HG02943 (cell line): ENCODE data around the gene CSTB.

Source experiments
- ATAC-seq: cut with Tn5 transposase; IDR thresholded peaks from one replicate; pipeline ENCODE4 v1.9.1; 2021; ENCODE audit warnings: mild to moderate bottlenecking, low read depth, moderate library complexity; ENCODE audit not compliant: unreplicated experiment

Gene CSTB

DNA sequence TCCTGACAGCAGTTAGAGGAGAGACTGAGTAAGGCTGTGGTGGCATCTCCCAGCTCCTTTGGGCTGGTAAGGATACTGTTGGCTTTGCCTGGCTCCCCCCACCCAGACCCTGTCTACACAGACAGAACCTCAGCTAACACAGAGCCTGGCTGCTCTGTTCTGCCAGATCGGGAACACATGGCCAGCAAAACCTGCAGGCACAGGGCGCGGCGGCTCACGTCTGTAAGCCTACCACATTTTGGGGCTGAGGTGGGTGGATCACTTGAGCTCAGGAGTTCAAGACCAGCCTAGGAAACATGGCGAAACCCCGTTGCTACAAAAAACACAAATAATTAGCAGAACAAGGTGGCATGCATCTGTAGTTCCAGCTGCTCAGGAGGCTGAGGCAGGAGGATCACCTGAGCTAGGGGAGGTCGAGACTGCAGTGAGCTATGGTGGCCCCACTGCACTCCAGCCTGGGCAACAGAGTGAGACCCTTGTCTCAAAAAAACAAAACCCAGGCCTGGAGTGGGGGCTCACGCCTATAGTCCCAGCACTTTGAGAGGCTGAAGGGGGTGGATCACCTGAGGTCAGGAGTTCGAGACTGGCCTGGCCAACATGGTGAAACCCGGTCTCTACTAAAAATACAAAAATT is 6.7 kb downstream of the CSTB start:
- no peak for ATAC-seq

DNA sequence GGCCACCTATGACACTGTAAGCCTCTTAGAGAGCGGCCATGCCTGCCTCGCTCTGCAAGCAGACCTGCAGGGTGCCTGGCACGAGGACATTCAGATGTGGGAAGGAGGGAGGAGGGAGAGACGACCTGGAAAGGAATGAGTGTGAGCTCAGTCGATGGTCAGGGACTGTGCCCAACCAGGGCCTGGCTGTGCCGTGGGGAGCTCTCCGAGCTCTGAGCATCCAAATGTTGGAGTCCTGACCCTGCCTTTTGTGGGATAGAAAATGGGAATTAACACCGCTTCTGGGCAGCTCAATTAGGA is 7.3 kb downstream of the CSTB start:
- no peak for ATAC-seq

DNA sequence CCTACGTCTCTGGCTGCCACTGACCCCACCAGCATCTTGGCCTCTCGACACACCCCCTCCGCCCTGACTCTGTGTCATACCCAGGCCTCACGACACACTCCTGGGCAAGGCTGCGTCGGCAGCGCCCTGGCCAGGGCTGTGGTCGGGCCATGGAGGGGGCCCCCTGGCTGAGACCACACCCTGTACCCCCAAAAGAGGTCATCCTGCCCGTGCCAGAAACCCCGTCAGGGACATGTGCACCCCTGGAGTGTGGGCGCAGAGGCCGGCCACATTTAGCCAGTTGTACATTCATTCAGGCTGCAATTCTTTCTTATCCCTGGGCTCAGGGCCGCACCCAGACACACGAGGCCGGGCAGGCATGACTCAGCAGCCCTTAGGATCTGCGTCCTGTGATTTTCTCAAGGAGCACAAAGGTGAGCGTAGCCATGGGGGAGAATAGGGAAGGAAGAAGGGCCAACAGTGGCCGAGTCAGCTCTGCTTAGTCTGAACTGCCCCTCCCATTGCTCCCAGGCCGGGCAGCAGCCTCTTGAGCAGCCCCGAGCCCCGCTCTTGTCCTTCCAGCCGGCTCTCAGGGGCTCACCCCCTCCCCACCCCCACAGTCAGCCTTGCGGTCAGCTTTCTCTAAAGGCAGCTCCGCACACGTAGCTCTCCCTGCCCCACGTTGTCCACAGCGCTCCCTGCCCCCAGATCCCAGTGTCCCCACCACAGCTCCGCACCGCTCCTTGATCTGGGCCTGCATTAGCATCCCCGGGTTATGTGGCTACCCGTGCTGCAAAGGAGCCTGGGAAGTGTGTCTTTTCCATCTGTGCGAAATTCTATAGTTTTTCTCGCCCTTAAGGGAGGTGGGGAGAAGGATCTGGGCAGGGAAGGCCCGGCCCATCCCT is 7.9 kb downstream of the CSTB start:
- ATAC-seq = no peak

GRCh38 chr21:43767498-43767983 is 8.6 kb downstream of the CSTB start:
- no peak for ATAC-seq

- ATAC-seq = no peak
Observed at GRCh38 chr21:43766734-43767497, 9.2 kb downstream of the CSTB start.

DNA sequence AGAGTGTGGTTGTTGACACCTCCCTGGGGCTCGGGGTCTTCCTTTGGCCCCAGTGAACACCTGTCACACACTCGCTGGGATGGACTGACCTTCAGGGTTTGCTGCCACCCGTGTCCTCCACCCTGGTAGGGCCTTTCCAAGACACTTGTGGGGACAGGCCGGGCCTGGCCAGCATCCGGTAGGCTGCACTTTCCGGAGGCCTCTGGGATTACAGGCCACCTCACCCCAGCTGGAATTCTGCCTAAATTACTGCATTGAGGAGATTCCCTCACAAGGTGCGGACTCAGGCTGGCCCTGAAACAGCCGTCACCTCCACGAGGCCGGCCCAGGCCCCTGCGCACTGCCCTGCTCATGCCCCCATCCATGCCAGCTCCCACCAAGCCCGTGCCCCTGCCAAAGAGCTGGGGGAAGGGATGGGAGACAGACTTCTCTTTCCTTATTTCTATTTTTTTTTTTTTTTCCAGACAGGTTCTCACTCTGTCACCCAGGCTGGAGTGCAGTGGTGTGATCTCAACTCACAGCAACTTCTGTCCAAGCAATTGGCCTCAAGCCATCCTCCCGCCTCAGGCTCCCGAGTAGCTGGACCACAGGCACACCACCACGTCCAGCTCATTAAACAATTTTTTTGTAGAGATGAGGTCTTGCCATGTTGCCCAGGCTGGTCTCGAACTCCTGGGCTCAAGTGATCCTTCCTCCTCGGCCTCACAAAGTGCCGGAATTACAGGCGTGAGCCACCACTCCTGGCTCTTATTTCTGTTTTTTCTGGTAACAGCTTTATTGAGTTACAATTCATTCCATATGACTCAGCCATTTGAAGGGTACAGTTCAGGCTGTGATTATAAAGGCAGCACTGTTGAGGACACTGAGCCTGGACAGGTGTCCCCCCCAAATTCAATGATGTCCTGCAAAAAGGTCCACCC is 11.3 kb downstream of the CSTB start:
- no peak for ATAC-seq

DNA sequence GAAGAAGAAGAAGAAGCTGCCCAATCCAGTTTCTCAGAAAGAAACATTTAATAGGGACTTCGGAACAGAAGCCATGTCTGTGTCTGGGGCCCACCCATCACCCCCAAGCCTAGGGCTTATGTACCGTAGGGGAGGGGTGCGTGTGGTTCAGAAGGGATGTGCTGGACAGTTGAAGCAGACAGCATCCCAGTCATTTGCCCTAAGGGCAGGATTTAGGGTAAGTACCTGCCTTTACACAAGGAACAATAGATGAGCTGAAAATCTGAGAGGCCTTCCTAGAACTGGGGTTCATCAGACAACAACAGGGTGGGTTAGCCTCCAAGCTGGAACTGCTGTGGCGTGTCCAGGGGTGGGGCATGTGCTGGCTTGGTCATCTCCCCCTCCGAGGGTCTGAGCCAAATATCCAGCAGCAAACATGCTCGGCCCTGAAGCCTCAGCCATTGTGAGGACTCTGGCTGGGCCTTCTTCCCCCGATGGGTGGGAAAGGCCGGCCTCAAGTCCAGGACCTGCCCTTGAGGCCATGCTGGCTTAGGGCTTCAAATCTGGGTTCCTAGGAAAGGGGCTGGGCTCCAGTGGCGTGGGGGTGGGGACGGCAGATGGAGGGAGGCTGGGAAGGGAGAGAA is 12.1 kb downstream of the CSTB start:
- ATAC-seq = no peak

DNA sequence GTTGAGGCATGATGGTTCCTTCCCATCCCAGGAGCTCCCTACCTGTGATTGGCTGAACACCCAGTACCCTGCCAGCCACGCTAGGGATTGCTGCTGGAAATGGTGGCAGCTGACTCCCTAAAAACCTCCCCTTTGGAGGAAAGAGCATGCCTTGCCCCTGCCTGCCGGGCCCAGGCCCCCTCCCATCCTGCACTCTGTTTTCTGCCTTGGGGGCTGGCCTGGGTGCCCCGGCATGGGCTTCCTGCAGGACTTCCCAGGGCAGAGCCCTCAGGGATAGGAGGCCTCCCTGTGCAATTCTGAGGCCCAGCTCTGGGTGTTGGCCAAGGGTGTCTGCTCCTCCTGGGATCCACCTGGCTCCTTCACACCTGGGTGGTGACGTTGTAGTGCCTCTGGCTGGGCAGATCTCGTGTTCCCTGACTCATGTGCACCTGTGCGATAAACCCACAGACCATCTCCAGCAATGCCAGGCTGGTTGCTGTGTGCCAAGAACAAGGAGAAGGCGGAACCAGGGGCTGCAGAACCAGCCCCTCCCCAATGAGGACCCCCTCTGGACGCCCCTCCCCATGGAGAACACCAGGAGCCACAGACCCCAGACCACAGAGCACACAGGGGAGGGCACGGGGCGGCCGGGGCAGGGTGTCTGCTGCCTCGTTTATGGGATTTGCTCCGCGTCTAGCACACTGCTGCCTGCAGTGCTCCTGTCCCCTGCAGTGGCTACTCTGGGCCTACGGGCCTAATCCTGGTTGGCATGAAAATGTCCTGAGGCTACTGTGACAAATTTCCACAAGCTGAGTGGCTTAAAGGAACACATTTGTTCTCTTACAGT is 13.6 kb downstream of the CSTB start:
- ATAC-seq = no peak

DNA sequence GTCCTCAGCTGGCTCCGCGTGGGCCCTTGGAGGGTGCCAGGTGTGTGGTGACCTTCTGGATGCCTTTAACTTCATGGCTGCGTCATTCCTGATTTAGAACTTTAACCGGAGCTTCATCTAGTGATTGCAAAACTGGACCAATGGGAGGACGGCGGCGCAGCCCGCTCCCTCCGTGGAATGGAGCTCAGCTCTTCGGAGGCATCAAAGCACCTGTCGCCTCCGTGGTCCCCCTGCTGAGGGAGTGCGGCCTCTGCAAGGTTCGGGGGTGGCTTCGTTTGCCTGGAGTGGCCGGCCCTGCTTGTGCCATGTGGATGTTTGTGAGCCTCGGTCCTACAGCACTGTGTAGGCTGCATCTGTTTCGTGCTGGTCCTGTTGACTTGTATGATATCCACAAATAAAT is 14.2 kb downstream of the CSTB start:
- ATAC-seq = no peak

DNA sequence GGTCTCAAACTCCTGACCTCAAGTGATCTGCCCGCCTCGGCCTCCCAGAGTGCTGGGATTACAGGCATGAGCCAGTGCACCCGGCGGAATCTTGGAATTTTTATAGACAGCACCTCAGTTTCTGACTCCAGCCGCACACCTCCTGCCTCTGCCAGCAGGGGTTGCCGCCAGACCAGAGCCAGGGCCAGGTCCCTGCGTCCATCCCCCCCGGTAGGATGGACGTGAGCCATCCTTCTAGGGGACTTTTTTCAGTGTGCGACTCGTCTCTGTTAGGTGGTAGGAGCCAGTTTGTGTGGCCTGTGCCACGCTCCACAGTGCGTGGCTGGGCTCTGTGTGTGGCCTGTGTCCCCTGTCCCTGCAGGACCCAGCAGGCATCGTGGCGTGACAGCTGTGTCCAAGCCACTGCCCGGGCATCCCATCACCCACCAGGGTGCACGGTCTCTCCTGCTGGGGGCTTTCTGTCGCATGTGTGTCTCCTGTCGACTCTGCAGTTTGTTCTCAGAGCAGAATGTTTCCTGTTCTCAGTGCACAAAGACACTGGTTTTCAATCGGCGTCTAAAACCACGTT is 15.6 kb downstream of the CSTB start:
- ATAC-seq = no peak

DNA sequence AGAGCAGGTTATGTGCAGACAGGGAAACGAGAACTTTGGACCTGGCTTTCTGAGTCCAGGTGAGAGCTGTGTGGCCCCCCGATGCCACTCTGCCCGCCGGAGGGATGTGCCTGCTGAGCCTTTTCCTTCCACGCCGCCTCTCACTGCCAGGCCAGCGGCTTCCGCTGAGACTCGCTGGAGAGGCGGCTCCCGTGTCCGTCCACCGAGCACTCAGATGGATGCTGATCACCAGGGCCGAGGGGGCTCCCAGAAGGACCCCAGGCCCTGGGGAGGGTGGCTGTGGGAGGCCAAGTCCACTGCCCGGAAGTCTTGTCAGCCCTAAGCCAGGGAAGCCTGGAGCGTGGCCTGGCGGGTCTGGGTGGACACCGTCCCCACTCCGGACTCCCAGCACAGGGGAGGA is 16.5 kb downstream of the CSTB start:
- no peak for ATAC-seq

GRCh38 chr21:43758811-43759210 is 17.3 kb downstream of the CSTB start:
- ATAC-seq = no peak

DNA sequence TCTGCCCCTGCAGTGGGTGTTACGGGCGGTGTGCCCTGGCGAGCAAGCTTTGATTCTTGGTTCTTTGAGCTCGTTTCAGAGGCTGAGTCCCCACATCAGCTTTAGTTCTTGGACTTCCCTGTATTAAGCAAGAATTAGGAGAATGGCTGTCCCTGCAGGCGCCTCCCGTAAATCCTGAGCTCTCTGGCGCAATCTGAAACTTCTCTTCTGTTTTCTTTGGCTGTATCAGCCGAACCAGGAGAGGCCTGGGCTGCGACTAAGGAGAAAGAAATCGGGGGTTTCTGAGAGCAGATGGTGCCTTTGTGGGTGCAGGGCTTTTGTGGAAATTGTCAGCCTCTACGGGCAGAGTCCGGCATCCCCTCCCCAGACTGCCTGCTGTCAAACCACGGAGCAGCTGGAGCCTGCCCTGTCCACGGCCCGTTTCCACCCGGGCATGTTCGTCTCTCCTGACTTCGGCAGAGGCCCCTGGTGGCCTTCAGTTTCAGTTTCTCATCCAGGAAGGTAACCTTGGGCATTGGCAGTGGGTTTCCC is 17.9 kb downstream of the CSTB start:
- no peak for ATAC-seq

DNA sequence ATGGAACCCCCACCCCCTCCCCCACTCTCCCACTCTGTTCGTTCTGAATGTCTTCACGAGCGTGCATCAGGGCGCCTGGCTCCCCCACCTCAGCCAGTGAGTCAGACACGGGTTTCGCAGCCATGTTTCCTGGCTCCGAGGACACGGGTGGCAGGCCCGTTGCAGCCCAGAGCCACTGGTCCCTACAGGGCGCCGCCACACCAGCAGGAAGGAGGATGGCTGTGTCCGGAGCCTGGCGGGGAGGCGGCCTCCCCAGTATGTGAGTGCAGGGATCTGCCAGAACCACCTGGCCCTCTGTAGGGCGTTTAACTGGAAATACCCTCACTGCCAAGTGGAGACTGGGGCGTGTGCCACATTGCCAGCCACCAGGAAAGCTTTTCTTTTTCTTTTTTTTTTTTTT is 18.5 kb downstream of the CSTB start:
- ATAC-seq = no peak

GRCh38 chr21:43755820-43756594 is 20.1 kb downstream of the CSTB start:
- no peak for ATAC-seq

DNA sequence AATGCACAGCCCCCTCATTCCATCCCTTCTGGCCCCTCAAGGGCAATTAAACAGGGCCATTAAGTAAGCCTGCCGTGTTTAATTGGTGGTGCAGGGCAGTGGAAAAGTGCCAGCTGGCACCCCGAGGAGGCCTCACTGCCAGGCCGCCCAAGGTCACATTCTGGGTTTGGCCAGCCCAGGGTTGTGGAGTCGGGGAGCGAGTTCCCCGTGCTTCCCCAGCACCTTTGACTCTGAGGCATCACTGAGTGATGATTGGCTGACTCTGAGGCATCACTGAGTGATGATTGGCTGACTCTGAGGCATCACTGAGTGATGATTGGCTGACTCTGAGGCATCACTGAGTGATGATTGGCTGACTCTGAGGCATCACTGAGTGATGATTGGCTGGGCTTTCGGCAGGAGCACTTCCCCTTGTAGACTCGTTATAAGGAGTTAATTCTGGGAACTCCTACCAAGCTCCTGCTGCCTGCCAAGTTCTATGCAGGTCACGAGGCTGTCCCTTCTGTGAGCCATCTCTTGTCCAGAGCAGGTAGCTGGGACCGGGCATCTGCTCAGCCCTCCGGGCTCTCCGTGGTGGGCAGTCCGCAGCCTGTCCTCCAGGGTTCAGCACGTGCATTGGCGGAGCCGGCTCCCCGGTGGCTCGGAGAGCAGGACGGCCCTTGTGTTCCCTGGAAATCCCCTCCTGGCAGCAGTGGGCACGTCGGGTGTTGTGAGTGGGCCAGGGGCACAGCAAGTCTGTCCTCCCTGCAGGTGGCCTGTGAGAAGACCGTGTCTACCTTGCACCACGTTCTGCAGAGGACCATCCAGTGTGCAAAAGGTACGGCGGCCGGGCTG is 20.9 kb downstream of the CSTB start:
- ATAC-seq = no peak

- no peak for ATAC-seq
Observed at GRCh38 chr21:43753439-43753799, 22.7 kb downstream of the CSTB start.
